HG03159 (cell line): ENCODE measurements around the gene TMEM139.
"Not testable (repeated sequence)": the region's sequence is repeated elsewhere in the genome, so short reads cannot be mapped to it uniquely, and the experiment has no call there.

ENCODE experiments used
- ATAC-seq: cut with Tn5 transposase; IDR thresholded peaks from one replicate; pipeline ENCODE4 v1.9.1; 2021; ENCODE audit warnings: mild to moderate bottlenecking, moderate library complexity; ENCODE audit not compliant: unreplicated experiment

TMEM139 gene

GRCh38 chr7:143287935-143288826 is 3.4 kb downstream of the TMEM139 start, which contains the start of gene CASP2:
Gene CASP2, plus strand, starts transcription at chr7:143288351. Its CDS starts 105 bp downstream, at chr7:143288456.
- ATAC-seq, result peak; percentile 91

GRCh38 chr7:143288836-143289235 is 4.1 kb downstream of the TMEM139 start:
- peak; percentile 0 for ATAC-seq

- no peak for ATAC-seq
Observed at GRCh38 chr7:143289421-143289820, 4.7 kb downstream of the TMEM139 start.

- not testable (repeated sequence) for ATAC-seq
Observed at GRCh38 chr7:143289888-143290287, 5.1 kb downstream of the TMEM139 start.

GRCh38 chr7:143290293-143290692 is 5.5 kb downstream of the TMEM139 start:
- ATAC-seq, result no peak

- no peak for ATAC-seq
Observed at GRCh38 chr7:143292876-143293275, 8.1 kb downstream of the TMEM139 start.

GRCh38 chr7:143295870-143296269 is 11.1 kb downstream of the TMEM139 start:
- no peak for ATAC-seq

GRCh38 chr7:143296686-143297085 is 11.9 kb downstream of the TMEM139 start:
- no peak for ATAC-seq

GRCh38 chr7:143299346-143299745 is 14.6 kb downstream of the TMEM139 start:
- no peak for ATAC-seq

- ATAC-seq, result no peak
Observed at GRCh38 chr7:143299840-143300239, 15.1 kb downstream of the TMEM139 start.

GRCh38 chr7:143300959-143301935 is 16.5 kb downstream of the TMEM139 start:
- ATAC-seq, result no peak

- no peak for ATAC-seq
Observed at GRCh38 chr7:143303733-143304132, 19.0 kb downstream of the TMEM139 start.

- ATAC-seq, result no peak
Observed at GRCh38 chr7:143304938-143305337, 20.2 kb downstream of the TMEM139 start.

- ATAC-seq, result no peak
Observed at GRCh38 chr7:143305423-143306070, 20.8 kb downstream of the TMEM139 start.

- ATAC-seq, result no peak
Observed at GRCh38 chr7:143308632-143309031, 23.9 kb downstream of the TMEM139 start.

- no peak for ATAC-seq
Observed at GRCh38 chr7:143314127-143314526, 29.4 kb downstream of the TMEM139 start.

- ATAC-seq, result no peak
Observed at GRCh38 chr7:143315776-143316175, 31.0 kb downstream of the TMEM139 start, which contains the start of gene CLCN1. Gene CLCN1, plus strand, starts transcription at chr7:143316111. Its CDS starts 102 bp downstream, at chr7:143316213.

- no peak for ATAC-seq
Observed at GRCh38 chr7:143316492-143316891, 31.7 kb downstream of the TMEM139 start.

GRCh38 chr7:143318661-143319060 is 33.9 kb downstream of the TMEM139 start:
- ATAC-seq, result no peak

- no peak for ATAC-seq
Observed at GRCh38 chr7:143320620-143321019, 35.9 kb downstream of the TMEM139 start.

GRCh38 chr7:143321242-143321641 is 36.5 kb downstream of the TMEM139 start:
- no peak for ATAC-seq
